Activated naive CD4-positive, alpha-beta T cell (primary cell): Measurements from ENCODE around the gene PTBP2.

Experiments
- DNase-seq, 4 experiments: peaks; one replicate each; lab custom pipeline; 2025; lab: John Stamatoyannopoulos, UW

PTBP2 gene

DNA sequence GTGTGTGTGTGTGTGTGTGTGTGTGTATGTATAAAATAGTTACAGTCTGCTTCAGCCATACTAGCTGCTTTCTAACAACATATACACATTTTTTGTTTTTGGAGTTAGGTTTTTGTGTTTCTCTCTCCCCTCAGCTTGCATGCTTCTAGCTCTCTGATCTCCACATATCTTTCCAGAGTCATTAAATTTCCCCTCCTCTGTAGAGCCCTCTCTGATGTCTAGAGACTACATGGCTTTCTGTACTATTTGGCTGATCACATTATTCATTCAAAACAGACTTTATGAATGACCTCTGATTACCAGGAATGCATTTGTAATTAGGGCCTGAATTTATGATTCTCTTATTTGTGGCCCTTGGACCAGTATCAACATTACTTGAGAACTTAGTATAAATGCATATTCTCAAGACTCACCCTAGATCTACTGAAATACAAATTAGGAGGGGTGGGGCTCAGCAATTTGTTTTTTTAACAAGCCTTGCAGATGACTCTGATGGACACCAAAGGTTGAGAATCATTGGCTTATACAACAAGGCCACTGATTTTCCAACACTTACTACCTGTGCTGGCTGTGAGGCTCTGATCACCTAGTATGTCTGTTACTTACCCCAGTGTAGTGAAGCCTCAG is 104.5 kb downstream of the PTBP2 start:
- no peak for DNase-seq

DNA sequence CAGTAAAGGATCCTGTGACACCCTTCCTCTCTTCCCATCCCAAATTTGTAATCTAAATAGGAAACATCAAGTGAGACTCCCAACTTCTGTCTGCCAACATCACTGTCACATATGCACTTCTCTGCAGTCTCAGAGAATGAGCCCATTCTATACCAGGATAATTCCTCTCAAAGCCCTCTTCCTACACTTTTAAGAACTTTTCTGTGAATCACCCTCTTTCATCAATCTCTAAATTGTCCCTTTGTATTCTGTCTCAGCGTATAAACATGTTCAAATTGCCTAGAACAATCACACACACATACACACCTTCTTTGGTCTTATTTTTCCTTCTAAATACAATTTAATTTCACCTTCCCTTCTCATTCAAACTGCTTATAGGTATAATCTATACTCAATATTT is 111.8 kb downstream of the PTBP2 start:
- no peak for DNase-seq

DNA sequence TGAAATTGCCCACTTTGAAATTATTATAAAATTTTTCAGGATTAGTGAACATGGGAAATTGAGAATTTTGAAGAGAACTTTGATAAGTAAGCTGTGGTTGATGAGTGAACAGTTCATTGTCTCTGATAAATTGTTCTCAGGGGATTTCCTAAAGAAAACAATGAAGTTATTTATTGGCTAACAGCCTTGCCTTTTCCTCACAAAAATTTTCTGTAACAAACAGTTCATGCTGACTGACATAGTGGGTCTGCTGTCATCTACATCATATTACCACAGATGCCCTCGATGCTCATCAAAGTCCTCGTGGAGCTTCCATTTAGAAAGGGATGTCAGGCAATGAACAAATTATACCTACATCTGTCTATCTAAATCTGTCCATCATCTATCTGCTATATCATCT is 113.4 kb downstream of the PTBP2 start:
- no peak for DNase-seq

DNA sequence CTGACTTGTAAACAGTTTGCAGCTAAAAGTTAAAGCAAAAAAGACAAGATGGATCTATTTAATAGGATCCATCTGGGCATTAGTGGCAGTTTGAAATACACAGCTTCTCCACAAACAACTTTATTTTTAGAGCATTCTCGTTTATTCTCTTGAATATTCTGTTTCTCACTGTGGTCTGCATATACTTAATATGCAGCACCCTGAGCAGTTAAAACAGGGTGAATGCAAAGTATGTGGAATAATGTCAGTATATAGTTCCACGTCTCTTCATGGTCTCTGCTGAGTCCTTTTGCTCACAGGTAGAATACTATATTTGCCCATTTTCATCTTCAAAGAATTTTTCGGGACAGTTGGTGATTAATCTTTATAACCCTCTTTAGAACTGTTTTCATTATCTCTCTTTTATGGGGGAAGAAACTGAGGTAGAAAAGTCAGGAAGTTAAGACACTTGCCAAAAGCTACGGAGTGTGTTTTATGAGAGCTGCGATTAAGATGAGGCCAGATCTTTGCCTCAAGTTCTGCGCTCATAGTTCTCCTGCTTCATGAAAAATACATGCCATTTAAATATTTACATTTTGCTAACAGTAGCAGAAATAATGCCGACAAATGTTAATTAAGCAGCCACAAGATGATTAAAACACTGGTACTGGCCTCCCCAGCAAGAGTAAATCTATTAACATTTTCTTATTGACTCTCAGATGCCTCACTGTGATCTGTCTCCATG is 115.6 kb downstream of the PTBP2 start:
- no peak for DNase-seq

DNA sequence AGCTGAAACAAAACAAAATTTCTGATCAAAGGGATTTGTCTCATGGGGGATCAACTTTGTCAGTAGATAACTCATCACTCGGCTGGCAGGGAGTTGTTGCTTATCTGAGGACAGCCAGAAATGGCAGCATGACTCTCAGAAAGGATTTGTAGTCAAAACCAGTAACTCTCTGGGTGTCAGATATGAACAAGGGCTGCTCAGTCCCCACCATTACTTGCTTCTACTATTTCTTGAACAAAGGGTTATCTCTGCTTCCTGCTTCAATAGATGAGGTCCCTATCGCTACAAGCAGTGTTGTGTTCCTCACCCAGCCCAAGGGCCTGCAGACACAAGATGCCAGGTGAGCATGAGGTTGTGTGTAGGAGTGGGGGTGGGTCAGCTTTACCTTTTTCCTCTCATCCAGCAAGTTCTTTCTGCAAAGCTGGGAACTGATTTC is 116.2 kb downstream of the PTBP2 start:
- DNase-seq = no peak

DNA sequence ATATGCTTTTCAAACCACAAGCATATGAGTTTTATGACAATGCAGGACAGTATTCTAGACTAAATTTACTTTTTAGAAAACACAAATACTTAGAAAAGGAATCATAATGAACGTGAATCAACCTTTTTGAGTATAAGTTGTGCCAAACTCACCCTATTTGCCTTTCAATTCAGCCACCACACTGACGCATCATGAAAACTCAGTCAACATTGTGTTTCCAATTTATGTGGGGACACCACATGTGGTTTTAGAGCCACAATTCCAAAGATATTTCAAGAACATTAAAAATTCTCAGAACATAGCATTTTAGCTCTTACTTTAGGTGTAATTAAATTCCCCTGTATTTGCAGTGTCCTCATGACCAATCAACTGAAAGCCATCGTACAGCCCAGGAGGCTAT is 118.8 kb downstream of the PTBP2 start:
- DNase-seq = no peak

DNA sequence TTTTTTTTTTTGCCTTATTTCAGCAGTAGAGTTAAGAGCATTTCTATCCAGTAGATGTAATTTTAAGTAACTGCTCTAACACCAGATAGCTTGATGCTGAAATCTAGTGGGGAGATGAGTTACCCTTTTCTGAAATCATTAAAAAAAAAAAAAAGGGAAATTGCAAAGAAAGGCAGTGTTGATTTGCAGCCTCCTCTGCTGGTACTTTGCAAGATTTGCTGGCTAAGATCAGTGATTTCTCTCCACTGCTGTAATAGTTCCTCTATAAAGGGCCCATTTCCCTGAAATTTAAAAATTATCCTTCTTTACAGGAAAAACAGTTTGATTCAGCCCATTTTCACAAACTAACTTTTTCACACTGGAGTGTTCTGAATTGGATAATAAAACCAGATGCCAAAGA is 120.6 kb downstream of the PTBP2 start:
- DNase-seq = no peak

DNA sequence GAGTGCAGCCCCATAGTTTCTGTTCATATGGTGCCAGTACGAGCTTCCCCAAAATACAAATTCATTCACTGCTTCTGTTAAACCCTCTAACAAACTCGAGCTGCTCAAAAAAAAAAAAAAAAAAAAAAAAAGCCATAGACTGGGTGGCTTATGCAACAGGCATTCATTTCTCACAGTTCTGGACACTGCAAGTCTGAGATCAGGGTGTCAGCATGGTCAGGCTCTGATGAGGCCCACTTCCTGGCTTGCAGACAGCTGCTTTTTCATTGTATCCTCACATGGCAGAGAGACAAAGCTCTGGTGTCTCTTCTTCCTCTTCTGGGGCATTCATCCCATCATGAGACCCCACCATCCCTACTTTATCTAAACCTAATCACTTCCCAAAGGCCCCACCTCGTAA is 121.6 kb downstream of the PTBP2 start:
- DNase-seq = no peak

DNA sequence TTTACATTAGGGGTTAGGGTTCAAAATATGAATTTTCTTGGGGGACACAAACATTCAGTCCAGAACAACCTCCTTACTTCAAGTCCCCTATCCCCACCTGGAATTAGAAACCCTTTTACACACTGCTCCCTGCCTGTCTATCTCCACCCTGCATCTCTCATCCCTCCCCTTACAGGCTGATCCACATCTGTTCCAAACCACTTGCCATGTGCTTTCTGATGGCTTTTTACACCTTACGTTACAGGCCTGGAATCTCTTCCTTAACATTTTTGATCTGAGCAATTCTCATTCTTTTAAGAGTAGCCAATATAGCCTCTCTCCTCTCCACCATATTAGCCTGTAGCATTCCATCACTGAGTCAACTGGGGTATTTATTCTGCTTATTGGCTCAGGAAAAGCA is 122.0 kb downstream of the PTBP2 start:
- DNase-seq = no peak

DNA sequence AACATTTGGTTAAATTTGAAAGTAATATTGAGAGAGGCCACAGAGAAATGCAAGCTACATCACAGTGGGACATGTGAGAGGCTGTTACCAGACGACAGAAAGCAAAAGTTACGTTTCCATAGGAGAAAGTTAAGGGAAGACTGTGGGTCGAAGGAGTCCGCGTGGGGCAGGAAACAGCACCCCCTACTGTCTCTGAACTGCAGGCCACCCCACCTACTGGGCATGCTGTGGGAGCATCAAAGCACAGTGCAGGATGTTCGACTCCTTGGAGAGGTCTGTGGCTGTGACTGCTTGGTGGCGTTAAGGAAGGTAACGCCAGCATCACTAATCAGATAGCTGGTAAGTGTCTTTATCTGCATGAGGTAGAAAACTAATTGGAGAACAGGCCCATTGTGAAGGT is 123.9 kb downstream of the PTBP2 start:
- no peak for DNase-seq

DNA sequence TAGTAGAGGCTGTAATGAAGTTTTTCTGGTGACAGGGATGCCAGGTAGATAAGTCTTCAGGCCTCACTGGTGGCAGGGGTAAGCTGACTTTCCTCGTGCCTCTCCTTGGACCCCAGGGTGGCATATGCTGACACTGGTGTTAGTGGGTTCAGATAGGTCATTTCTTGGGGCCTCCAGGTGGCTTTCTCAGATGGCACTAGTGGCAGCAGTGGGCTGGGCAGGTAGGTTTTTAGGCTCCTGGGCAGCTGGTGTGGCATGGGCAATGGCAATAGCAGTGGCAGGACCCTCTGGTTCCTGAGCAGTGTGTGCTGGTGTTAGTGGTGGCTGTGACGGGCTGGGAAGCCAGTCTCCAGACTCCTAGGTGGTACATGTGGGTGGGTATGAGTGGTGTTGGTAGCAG is 140.3 kb downstream of the PTBP2 start:
- DNase-seq = no peak

DNA sequence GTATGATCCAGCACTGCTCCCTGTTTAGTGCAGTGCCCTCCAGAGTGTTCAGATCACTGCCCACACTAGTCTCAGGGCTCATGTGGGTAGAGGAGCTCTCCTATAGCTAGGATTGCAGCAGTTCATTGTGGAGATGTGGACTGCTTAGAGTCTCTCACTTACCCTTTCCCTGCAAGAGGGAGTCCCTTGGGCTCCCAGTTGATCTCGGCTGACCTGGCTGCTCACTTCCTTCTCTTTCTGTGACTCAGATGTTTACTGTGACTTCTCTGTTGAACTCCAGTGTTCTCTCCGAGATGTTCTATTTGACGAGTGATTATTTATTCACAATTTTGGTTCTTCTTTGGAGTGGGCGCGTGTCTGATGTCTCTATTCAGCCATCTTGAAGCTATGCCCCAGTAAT is 141.9 kb downstream of the PTBP2 start:
- no peak for DNase-seq
